IMR-90 (cell line): ENCODE measurements around the gene RELCH. TPM values are rescaled to one million over a fixed set of nuclear protein-coding genes. Genes with fewer than 3 reads are reported as not detected.

Experiments used
- ATAC-seq: fragments of 200-7000 bp; cut with Tn5 transposase; 2 replicates; pipeline ENCODE4 v1.9.1; 2020; ENCODE audit warnings: low read depth, mild to moderate bottlenecking, moderate library complexity
- BruUV-seq: library from RNA; stranded (reverse); fragments of 400-500 nt; replicated peaks from 2 replicates; lab custom pipeline; 2021; lab: Mats Ljungman, UMichigan
- CTCF ChIA-PET: fragments of 300-600 bp; formaldehyde crosslinking; extraction: SDS; loops from one replicate; lab custom pipeline; 2021; ENCODE audit warnings: antibody characterized with exemption; lab: Yijun Ruan, JAX
- POLR2A ChIA-PET: fragments of 300-600 bp; sonication (Branson Sonifier 250); formaldehyde crosslinking; loops from one replicate; lab custom pipeline; 2022; ENCODE audit warnings: antibody characterized with exemption; ENCODE audit not compliant: unreplicated experiment; lab: Charles Lee
- DNase-seq: peaks from one replicate; pipeline ENCODE4 v3.0.0; 2013
- H2AFZ ChIP-seq: replicated peaks from 2 replicates; pipeline ENCODE3; 2013; ENCODE audit warnings: low read length, mild to moderate bottlenecking; ENCODE audit not compliant: poor library complexity
- H2AK5ac ChIP-seq: 2 replicates; pipeline ENCODE4 v1.6.1; 2013; ENCODE audit warnings: low read depth, low read length, inconsistent platforms
- H2AK9ac ChIP-seq: replicated peaks from 2 replicates; pipeline ENCODE3; 2013; ENCODE audit warnings: mild to moderate bottlenecking, low read depth, low read length, moderate library complexity; ENCODE audit not compliant: poor library complexity
- H2BK120ac ChIP-seq: 2 replicates; pipeline ENCODE4 v1.6.1; 2013; ENCODE audit warnings: low read depth, low read length, inconsistent platforms
- H2BK15ac ChIP-seq: 3 replicates; pipeline ENCODE4 v1.6.1; 2013; ENCODE audit warnings: low read depth, low read length, inconsistent platforms
- H2BK20ac ChIP-seq: 2 replicates; pipeline ENCODE4 v1.6.1; 2013; ENCODE audit warnings: low read depth, mild to moderate bottlenecking, inconsistent platforms, low read length, moderate library complexity
- H2BK5ac ChIP-seq: 2 replicates; pipeline ENCODE4 v1.6.1; 2013; ENCODE audit warnings: mild to moderate bottlenecking, low read depth, low read length, inconsistent platforms; ENCODE audit not compliant: poor library complexity, severe bottlenecking
- H3K14ac ChIP-seq: replicated peaks from 2 replicates; pipeline ENCODE4 v1.6.1; 2013; ENCODE audit warnings: low read depth, low read length, inconsistent platforms
- H3K18ac ChIP-seq: 2 replicates; pipeline ENCODE4 v1.6.1; 2013; ENCODE audit warnings: low read depth, low read length, control low read depth
- H3K23ac ChIP-seq: 2 replicates; pipeline ENCODE4 v1.6.1; 2013; ENCODE audit warnings: low read depth, low read length, inconsistent platforms
- H3K27ac ChIP-seq: 2 replicates; pipeline ENCODE4 v1.5.1; 2013; ENCODE audit warnings: mild to moderate bottlenecking, control low read depth, low read length; ENCODE audit not compliant: insufficient read depth
- H3K27me3 ChIP-seq: 2 replicates; pipeline ENCODE4 v1.6.1; 2013; ENCODE audit warnings: low read length; ENCODE audit not compliant: control insufficient read depth, insufficient read depth
- H3K36me3 ChIP-seq: 2 replicates; pipeline ENCODE4 v1.6.1; 2013; ENCODE audit warnings: low read length, mixed read lengths; ENCODE audit not compliant: control insufficient read depth, insufficient read depth
- H3K4ac ChIP-seq: 2 replicates; pipeline ENCODE4 v1.6.1; 2013; ENCODE audit warnings: low read depth, low read length, inconsistent platforms
- H3K4me1 ChIP-seq: 2 replicates; pipeline ENCODE4 v1.6.1; 2013; ENCODE audit warnings: low read length, mixed read lengths; ENCODE audit not compliant: control insufficient read depth, insufficient read depth
- H3K4me2 ChIP-seq: 2 replicates; pipeline ENCODE4 v1.6.1; 2013; ENCODE audit warnings: low read depth, mild to moderate bottlenecking, control low read depth, low read length, moderate library complexity
- H3K4me3 ChIP-seq: 2 replicates; pipeline ENCODE4 v1.5.1; 2013; ENCODE audit warnings: low read depth, mild to moderate bottlenecking, control low read depth, low read length, moderate library complexity; ENCODE audit not compliant: insufficient read depth
- H3K56ac ChIP-seq: 2 replicates; pipeline ENCODE4 v1.6.1; 2013; ENCODE audit warnings: low read length, inconsistent platforms; ENCODE audit not compliant: insufficient read depth; ENCODE audit errors: extremely low read depth
- H3K79me1 ChIP-seq, 2 experiments: 2 replicates each; pipeline ENCODE4 v1.6.1; 2013; ENCODE audit warnings: low read length in 2 of 2, inconsistent platforms in 1 of 2, low read depth in 1 of 2
- H3K9ac ChIP-seq: 2 replicates; pipeline ENCODE4 v1.6.1; 2013; ENCODE audit warnings: low read depth, low read length, control low read depth
- H3K9me1 ChIP-seq: 2 replicates; pipeline ENCODE4 v1.6.1; 2013; ENCODE audit warnings: low read length, inconsistent platforms; ENCODE audit not compliant: insufficient read depth
- H3K9me3 ChIP-seq: 2 replicates; pipeline ENCODE4 v1.6.1; 2013; ENCODE audit warnings: low read length; ENCODE audit not compliant: control insufficient read depth, insufficient read depth
- H4K20me1 ChIP-seq: 2 replicates; pipeline ENCODE4 v1.6.1; 2013; ENCODE audit warnings: low read length, inconsistent platforms; ENCODE audit not compliant: insufficient read depth
- H4K5ac ChIP-seq: 2 replicates; pipeline ENCODE4 v1.6.1; 2013; ENCODE audit warnings: mild to moderate bottlenecking, low read depth, low read length, control low read depth
- H4K8ac ChIP-seq, 2 experiments: 2 replicates each; pipeline ENCODE4 v1.6.1; 2013; ENCODE audit warnings: low read depth in 2 of 2, low read length in 2 of 2, control low read depth in 1 of 2, inconsistent platforms in 1 of 2
- H4K91ac ChIP-seq: 2 replicates; pipeline ENCODE4 v1.6.1; 2013; ENCODE audit warnings: low read depth, low read length, inconsistent platforms; ENCODE audit not compliant: insufficient read depth
- BHLHE40 ChIP-seq: fragments of 150-350 bp; IDR thresholded peaks from 2 replicates; pipeline ENCODE4 v1.6.1; 2016; ENCODE audit warnings: mild to moderate bottlenecking, low read depth, low read length
- CEBPB ChIP-seq: IDR thresholded peaks from 2 replicates; pipeline ENCODE4 v1.6.1; 2012; ENCODE audit warnings: low read depth, low read length, improper control_type of control experiment
- CHD1 ChIP-seq: IDR thresholded peaks from 2 replicates; pipeline ENCODE4 v1.6.1; 2012; ENCODE audit warnings: low read depth, low read length, improper control_type of control experiment
- FOS ChIP-seq: fragments of 150-350 bp; IDR thresholded peaks from 2 replicates; pipeline ENCODE4 v1.6.1; 2016; ENCODE audit warnings: low read depth, low read length
- MAFK ChIP-seq: IDR thresholded peaks from 2 replicates; pipeline ENCODE4 v1.6.1; 2012; ENCODE audit warnings: low read depth, low read length, improper control_type of control experiment
- MAZ ChIP-seq: IDR thresholded peaks from 2 replicates; pipeline ENCODE4 v1.6.1; 2012; ENCODE audit warnings: low read depth, mild to moderate bottlenecking, low read length, improper control_type of control experiment, moderate library complexity, borderline replicate concordance
- MXI1 ChIP-seq: IDR thresholded peaks from 2 replicates; pipeline ENCODE4 v1.6.1; 2012; ENCODE audit warnings: low read depth, mild to moderate bottlenecking, low read length, moderate library complexity, borderline replicate concordance
- NFE2L2 ChIP-seq: fragments of 150-350 bp; IDR thresholded peaks from 2 replicates; pipeline ENCODE4 v1.6.1; 2016; ENCODE audit warnings: low read depth, mild to moderate bottlenecking, low read length
- POLR2A ChIP-seq: IDR thresholded peaks from 2 replicates; pipeline ENCODE4 v1.6.1; 2012; ENCODE audit warnings: mild to moderate bottlenecking, low read depth, low read length
- RAD21 ChIP-seq: IDR thresholded peaks from 2 replicates; pipeline ENCODE4 v1.6.1; 2012; ENCODE audit warnings: low read length, improper control_type of control experiment
- RCOR1 ChIP-seq: IDR thresholded peaks from 2 replicates; pipeline ENCODE4 v1.6.1; 2012; ENCODE audit warnings: mild to moderate bottlenecking, low read length, improper control_type of control experiment; ENCODE audit not compliant: insufficient replicate concordance
- RFX5 ChIP-seq: IDR thresholded peaks from 2 replicates; pipeline ENCODE4 v1.8.0; 2012; ENCODE audit warnings: low read depth, mild to moderate bottlenecking, low read length, moderate library complexity
- SMC3 ChIP-seq: fragments of 150-350 bp; IDR thresholded peaks from 2 replicates; pipeline ENCODE4 v1.6.1; 2016; ENCODE audit warnings: low read depth, mild to moderate bottlenecking, antibody characterized with exemption, low read length, moderate library complexity
- WGBS, 2 experiments: methylation state at CpG; one replicate each; pipeline versions ENCODE4 v1.1.5 to v1.1.7; 2013; ENCODE audit warnings: missing lambda C conversion rate in 2 of 2; ENCODE audit not compliant: insufficient read length in 1 of 2; ENCODE audit errors: extremely low coverage in 2 of 2; 5-methylcytosine and 5-hydroxymethylcytosine counted together
- dilution Hi-C: fragments of 300-500 bp; cut with HindIII; formaldehyde crosslinking; loops from one replicate; pipeline ENCODE4 v1.14.3; 2018; ENCODE audit warnings: low sequenced_read_pairs; ENCODE audit not compliant: unreplicated experiment
- in situ Hi-C: fragments of 300-500 bp; cut with MboI; formaldehyde crosslinking; loops from 3 replicates; pipeline ENCODE4 v1.14.3; 2019; ENCODE audit warnings: low sequenced_read_pairs, inconsistent platforms, mixed read lengths
- intact Hi-C: fragments of 100-400 bp; cut with micrococcal nuclease; formaldehyde crosslinking; loops from 2 replicates; pipeline ENCODE4 v1.10.0; 2022
- polyA plus RNA-seq, 3 experiments: library from polyadenylated mRNA; depleted of rRNA; stranded (reverse); fragments of >200 nt; gene quantifications; 2 replicates each; pipeline ENCODE4 v1.2.3, GENCODE V29; 2012; ENCODE audit warnings: low replicate concordance in 1 of 3
- total RNA-seq: library from RNA; depleted of rRNA; stranded (reverse); fragments of >200 nt; gene quantifications from 2 replicates; pipeline ENCODE4 v1.2.3, GENCODE V29; 2012
- TF ChIP-seq, protein P1 (sequence below): fragments of 150-350 bp; IDR thresholded peaks from 2 replicates; pipeline ENCODE4 v1.6.1; 2016; ENCODE audit warnings: low read depth, mild to moderate bottlenecking, low read length, moderate library complexity, borderline replicate concordance
- TF ChIP-seq, protein P2 (sequence below): conservative IDR thresholded peaks from 2 replicates; pipeline ENCODE4 v1.5.1; 2012; ENCODE audit warnings: mild to moderate bottlenecking, low read depth, low read length, improper control_type of control experiment
- TF ChIP-seq, protein P3 (sequence below): fragments of 150-350 bp; IDR thresholded peaks from 2 replicates; pipeline ENCODE4 v1.6.1; 2017; ENCODE audit warnings: mild to moderate bottlenecking, antibody characterized with exemption, low read length, low read depth

RELCH gene
- total and polyA plus RNA-seq, 2 of the 4 experiments (the other 2 are of a cell fraction): 14.4 to 52.5 TPM

DNA sequence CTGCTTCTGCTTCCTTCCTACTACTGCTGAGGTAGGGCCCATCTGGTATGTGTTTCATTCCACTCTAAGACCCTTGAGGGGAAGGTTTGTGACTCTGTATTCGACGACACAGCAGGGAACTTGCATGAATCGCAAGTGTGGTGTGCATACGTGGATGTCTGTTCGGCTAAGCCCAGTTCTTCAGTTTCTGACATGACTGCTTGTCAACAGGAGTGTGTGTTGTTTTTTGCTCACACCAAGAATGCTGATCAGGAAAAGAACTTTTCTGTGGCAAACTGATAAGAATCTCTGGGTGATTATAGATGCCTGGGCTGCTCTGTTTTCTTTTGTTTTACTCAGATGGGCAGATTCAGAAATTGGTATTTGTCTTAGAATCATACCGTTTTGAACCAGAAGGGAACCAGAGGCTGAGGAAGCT, 160.0 kb downstream of the RELCH start:
- H3K4me2 ChIP-seq: no peak overlapping the region
- no peak overlapping the region for H2BK120ac ChIP-seq
- no peak overlapping the region for H4K91ac ChIP-seq
- H3K23ac ChIP-seq: no peak overlapping the region
- H3K27ac ChIP-seq: no peak overlapping the region
- no peak overlapping the region for H3K4ac ChIP-seq
- H2AK9ac ChIP-seq: no peak overlapping the region
- CTCF ChIA-PET: no interaction called here
- H3K4me3 ChIP-seq: no peak overlapping the region
- H2BK15ac ChIP-seq: no peak overlapping the region
- ATAC-seq (no peak), DNase-seq (no peak)
- peaks cover 43% of the 10 kb centered on the region for H3K27me3 ChIP-seq
- H3K36me3 ChIP-seq: no peaks in the 10 kb centered on the region
- H4K20me1 ChIP-seq: no peaks in the 10 kb centered on the region
- H3K79me1 ChIP-seq: no peaks in the 10 kb centered on the region
- no peak overlapping the region for H2AK5ac ChIP-seq
- H3K56ac ChIP-seq: no peak overlapping the region
- no peak overlapping the region for H2BK20ac ChIP-seq
- H2BK5ac ChIP-seq: no peak overlapping the region
- H3K18ac ChIP-seq: no peak overlapping the region
- no peak overlapping the region for H3K14ac ChIP-seq
- TF ChIP-seq MXI1 (no peak), CHD1 (no peak), RCOR1 (no peak), MAFK (no peak), BHLHE40 (no peak), POLR2A (no peak), RFX5 (no peak), FOS (no peak), MAZ (no peak), RAD21 (no peak), CEBPB (no peak), NFE2L2 (no peak), SMC3 (no peak)
- TF ChIP-seq, protein P1, sequence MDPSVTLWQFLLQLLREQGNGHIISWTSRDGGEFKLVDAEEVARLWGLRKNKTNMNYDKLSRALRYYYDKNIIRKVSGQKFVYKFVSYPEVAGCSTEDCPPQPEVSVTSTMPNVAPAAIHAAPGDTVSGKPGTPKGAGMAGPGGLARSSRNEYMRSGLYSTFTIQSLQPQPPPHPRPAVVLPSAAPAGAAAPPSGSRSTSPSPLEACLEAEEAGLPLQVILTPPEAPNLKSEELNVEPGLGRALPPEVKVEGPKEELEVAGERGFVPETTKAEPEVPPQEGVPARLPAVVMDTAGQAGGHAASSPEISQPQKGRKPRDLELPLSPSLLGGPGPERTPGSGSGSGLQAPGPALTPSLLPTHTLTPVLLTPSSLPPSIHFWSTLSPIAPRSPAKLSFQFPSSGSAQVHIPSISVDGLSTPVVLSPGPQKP: no peak
- TF ChIP-seq, protein P2, sequence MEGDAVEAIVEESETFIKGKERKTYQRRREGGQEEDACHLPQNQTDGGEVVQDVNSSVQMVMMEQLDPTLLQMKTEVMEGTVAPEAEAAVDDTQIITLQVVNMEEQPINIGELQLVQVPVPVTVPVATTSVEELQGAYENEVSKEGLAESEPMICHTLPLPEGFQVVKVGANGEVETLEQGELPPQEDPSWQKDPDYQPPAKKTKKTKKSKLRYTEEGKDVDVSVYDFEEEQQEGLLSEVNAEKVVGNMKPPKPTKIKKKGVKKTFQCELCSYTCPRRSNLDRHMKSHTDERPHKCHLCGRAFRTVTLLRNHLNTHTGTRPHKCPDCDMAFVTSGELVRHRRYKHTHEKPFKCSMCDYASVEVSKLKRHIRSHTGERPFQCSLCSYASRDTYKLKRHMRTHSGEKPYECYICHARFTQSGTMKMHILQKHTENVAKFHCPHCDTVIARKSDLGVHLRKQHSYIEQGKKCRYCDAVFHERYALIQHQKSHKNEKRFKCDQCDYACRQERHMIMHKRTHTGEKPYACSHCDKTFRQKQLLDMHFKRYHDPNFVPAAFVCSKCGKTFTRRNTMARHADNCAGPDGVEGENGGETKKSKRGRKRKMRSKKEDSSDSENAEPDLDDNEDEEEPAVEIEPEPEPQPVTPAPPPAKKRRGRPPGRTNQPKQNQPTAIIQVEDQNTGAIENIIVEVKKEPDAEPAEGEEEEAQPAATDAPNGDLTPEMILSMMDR: no peak
- TF ChIP-seq, protein P3, sequence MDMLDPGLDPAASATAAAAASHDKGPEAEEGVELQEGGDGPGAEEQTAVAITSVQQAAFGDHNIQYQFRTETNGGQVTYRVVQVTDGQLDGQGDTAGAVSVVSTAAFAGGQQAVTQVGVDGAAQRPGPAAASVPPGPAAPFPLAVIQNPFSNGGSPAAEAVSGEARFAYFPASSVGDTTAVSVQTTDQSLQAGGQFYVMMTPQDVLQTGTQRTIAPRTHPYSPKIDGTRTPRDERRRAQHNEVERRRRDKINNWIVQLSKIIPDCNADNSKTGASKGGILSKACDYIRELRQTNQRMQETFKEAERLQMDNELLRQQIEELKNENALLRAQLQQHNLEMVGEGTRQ: no peak
- dilution Hi-C loops: no loop called here
- no peak overlapping the region for H4K5ac ChIP-seq
- H3K9me1 ChIP-seq: no peaks in the 10 kb centered on the region
- in situ Hi-C loops: no loop called here
- H4K8ac ChIP-seq: no peak overlapping the region
- intact Hi-C loops: no loop called here
- BruUV-seq: no TSS peak
- WGBS, 2 experiments: 20% methylated on average over 1 of the region's 6 CpGs; no CpG with 5 or more reads in 1 of the 2 experiments
- H3K9ac ChIP-seq: no peak overlapping the region
- no peaks in the 10 kb centered on the region for H3K4me1 ChIP-seq
- H2AFZ ChIP-seq: no peak overlapping the region
- POLR2A ChIA-PET: no interaction called here
- H3K9me3 ChIP-seq: no peaks in the 10 kb centered on the region
